Heart left ventricle (tissue), 16 donors: ENCODE measurements around the gene CAMTA1. TPM values are rescaled to one million over a fixed set of nuclear protein-coding genes. Genes with fewer than 3 reads are reported as not detected.

Experiments used
- ATAC-seq, 4 donors: fragments of 200-7000 bp; cut with Tn5 transposase; one replicate each; pipeline ENCODE4 v1.9.1; 2020 to 2022; ENCODE audit warnings: moderate library complexity in 4 of 4, mild to moderate bottlenecking in 3 of 4, moderate number of reproducible peaks in 1 of 4
- DNase-seq, 5 donors: peaks; one replicate each; pipeline ENCODE4 v3.0.0-alpha.2; 2020
- H3K27ac ChIP-seq, 12 donors: fragments of 200-600 bp; sonication (generic) in 4 of 12; one replicate each; pipeline versions ENCODE4 v1.5.0 to v1.8.0; 2016 to 2022; ENCODE audit warnings: mild to moderate bottlenecking in 2 of 12
- H3K27me3 ChIP-seq, 9 donors: fragments of 200-600 bp; sonication (generic) in 2 of 9; one replicate each; pipeline versions ENCODE4 v1.5.1 to v1.8.0; 2016 to 2022; ENCODE audit warnings: mild to moderate bottlenecking in 3 of 9
- H3K36me3 ChIP-seq, 9 donors: fragments of 200-600 bp; sonication (generic) in 2 of 9; one replicate each; pipeline versions ENCODE4 v1.5.0 to v1.8.0; 2018 to 2022; ENCODE audit warnings: mild to moderate bottlenecking in 2 of 9
- H3K4me1 ChIP-seq, 12 donors: fragments of 200-600 bp; sonication (generic) in 4 of 12; one replicate each; pipeline versions ENCODE4 v1.5.0 to v1.8.0; 2016 to 2022; ENCODE audit warnings: mild to moderate bottlenecking in 3 of 12
- H3K4me3 ChIP-seq, 12 donors: fragments of 200-600 bp; sonication (generic) in 4 of 12; one replicate each; pipeline versions ENCODE4 v1.5.0 to v1.8.0; 2017 to 2022; ENCODE audit warnings: mild to moderate bottlenecking in 9 of 12, moderate library complexity in 4 of 12
- H3K9me3 ChIP-seq, 12 donors: fragments of 200-600 bp; sonication (generic) in 4 of 12; one replicate each; pipeline versions ENCODE4 v1.5.0 to v1.8.0; 2016 to 2022; ENCODE audit warnings: mild to moderate bottlenecking in 1 of 12
- CTCF ChIP-seq, 12 donors: fragments of 200-600 bp; sonication (generic) in 4 of 12; IDR thresholded peaks; one replicate each; pipeline versions ENCODE4 v1.5.0 to v1.8.0; 2018 to 2022; ENCODE audit warnings: antibody characterized with exemption in 12 of 12, mild to moderate bottlenecking in 5 of 12
- POLR2A ChIP-seq, 2 donors: fragments of 450-650 bp; IDR thresholded peaks; one replicate each; pipeline ENCODE4 v1.6.1; 2017; ENCODE audit warnings: antibody characterized with exemption in 2 of 2, mild to moderate bottlenecking in 2 of 2, moderate library complexity in 2 of 2
- WGBS, 4 donors: extraction: QIAGEN DNeasy Blood & Tissue Kit in 2 of 4; methylation state at CpG; one replicate each; pipeline versions ENCODE4 v1.1.5 to v1.1.7; 2013 to 2018; 5-methylcytosine and 5-hydroxymethylcytosine counted together
- intact Hi-C, 10 donors: fragments of 100-400 bp; cut with DNase I; formaldehyde crosslinking; loops; one replicate each; pipeline versions ENCODE4 v1.11.1 to v1.14.2; 2022
- polyA plus RNA-seq, 2 donors: library from polyadenylated mRNA; stranded (reverse); fragments of 200-250 nt; gene quantifications; one replicate each; pipeline ENCODE4 v1.2.3, GENCODE V29; 2013
- total RNA-seq, 9 donors: library from RNA; depleted of rRNA in 2 of 9; stranded (reverse); fragments of >200 nt in 2 of 9; fragmentation: NEBNext Ultra II Directional in 3 of 9; extraction: Animal tissue kit (Norgen Biotek cat#: 25700) in 3 of 9; gene quantifications; one replicate each; pipeline versions ENCODE4 v1.1.0 to v1.2.4, GENCODE V29; 2016 to 2023
- donor health status: ischemic (EF 13 %, LVEDD 7.1; RV severe dilation, severe dysfunction).
- donor health status: healthy with polysubstance abuse.
- donor health status: DM: no; HTN: yes; CAD: no.
- donor health status: DM: no; HTN: no; CAD: no.
- donor health status: ischemic (EF 25% LVEDD 6.9; RV normal size, moderate dysfunction).
- donor health status: ischemic (EF 25% LVEDD 5.7; RV mildly dilated, moderate dysfunction).
- donor health status: healthy.
- donor health status: DM: yes; HTN: yes; CAD: no.
- donor health status: ischemic (EF 35%, LVEDD 5.7; RV mildly dilated, moderate dysfunction).
- donor health status: nonischemic (EF 11% LVEDD 7.7; RV severe dilation, severe dysfunction).
- donor health status: DM: yes; HTN: yes; CAD: no.
- donor health status: PGD.
- donor health status: ischemic (EF 29% LVEDD 5.4; RV normal size, mild dysfunction).
- donor health status: nonischemic (EF 23%, LVEDD 6.1; RV moderate dilation, normal function).

CAMTA1 gene
- total and polyA plus RNA-seq, 11 donors, result 114 to 303 (median 137) TPM

DNA sequence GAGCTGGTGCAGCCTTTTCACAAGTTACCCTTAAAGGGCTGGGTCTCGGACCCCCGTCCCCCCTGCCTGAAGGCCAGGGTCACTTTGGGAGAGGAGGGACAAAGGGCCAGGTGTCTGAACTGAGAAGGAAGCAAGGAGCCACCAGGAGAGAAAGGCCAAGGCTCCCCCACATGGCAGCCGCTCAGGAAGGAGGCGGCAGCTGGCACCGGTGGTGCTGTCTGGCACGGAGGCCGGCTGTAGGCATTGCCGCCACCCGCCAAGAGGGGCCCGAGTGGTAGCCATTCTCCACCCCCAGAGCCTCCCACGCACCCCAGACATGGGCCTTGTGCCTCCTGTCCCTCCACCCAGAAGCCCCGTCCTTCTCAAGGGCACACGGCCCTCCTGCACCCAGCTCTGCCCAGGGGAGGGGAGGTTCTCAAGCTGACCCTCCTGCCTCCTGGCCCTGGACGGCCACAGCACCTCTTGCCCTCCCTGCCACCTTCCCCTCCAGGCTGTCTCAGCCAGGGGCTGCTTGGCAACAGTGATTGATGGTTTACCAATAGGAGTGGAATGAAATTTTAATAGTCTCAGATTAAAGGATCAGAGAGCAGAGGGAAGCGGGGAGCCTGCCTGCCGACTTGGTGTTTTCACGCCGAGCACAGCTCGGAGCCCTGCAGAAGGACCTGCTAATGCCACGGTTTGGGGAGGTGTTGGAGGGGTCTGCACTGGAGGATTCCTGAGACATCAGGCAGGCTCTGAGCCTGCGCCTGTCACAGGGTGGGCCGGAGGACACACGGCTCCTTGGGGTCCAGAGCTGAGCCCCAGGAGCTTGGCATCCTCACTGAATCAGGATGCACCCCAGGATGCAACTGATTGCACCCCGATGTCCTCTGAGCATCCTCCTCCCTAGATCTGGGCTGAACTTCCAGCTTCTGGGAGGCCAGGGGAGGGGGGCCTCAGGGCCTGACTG lies 773.9 kb downstream of the CAMTA1 start:
- 87 to 96% (median 90%) methylated on average over 14 to 24 of the region's 24 CpGs for WGBS, 4 donors
- peaks cover 0 to 24% (median 9%) of the 10 kb centered on the region in 12 donors for H3K4me1 ChIP-seq
- DNase-seq (peak in 3 of 5 donors; percentile 9 to 27 (median 19)), ATAC-seq (no peak)
- no peak overlapping the region for H3K27ac ChIP-seq
- no peak overlapping the region for H3K4me3 ChIP-seq
- TF ChIP-seq POLR2A (IDR thresholded peaks at IDR 0.05) (no peak), CTCF (IDR thresholded peaks at IDR 0.05) (no peak)
- H3K27me3 ChIP-seq, result no peaks in the 10 kb centered on the region
- H3K9me3 ChIP-seq, result peaks cover 0 to 3% (median 0%) of the 10 kb centered on the region in 12 donors
- H3K36me3 ChIP-seq, result no peaks in the 10 kb centered on the region
- intact Hi-C loops, result loop anchor here in 1 of 10 donors (10.0 kb wide), 1 partner anchor 86 kb away; no protein-coding TSS in a partner anchor

- H3K27me3 ChIP-seq, result no peaks in the 10 kb centered on the region
- no peaks in the 10 kb centered on the region for H3K9me3 ChIP-seq
- 83 to 97% (median 97%) methylated on average over 1 to 4 of the region's 4 CpGs for WGBS, 4 donors
- intact Hi-C loops, result loop anchor here in 2 of 10 donors (5.0 to 10.0 kb wide), 2 partner anchors 93 to 95 kb away; no protein-coding TSS in a partner anchor
- no peak for TF ChIP-seq CTCF (IDR thresholded peaks at IDR 0.05)
- TF ChIP-seq POLR2A (IDR thresholded peaks at IDR 0.05), result no peak
- no peak overlapping the region for H3K27ac ChIP-seq
- peak in 1 of 5 donors; percentile 6 for DNase-seq
- peaks cover 0 to 17% (median 8%) of the 10 kb centered on the region in 12 donors for H3K4me1 ChIP-seq
- no peak for ATAC-seq
- H3K36me3 ChIP-seq, result no peaks in the 10 kb centered on the region
- H3K4me3 ChIP-seq, result no peak overlapping the region
Observed at GRCh38 chr1:7560128-7560527, 774.9 kb downstream of the CAMTA1 start.

GRCh38 chr1:7560601-7561181 lies 775.4 kb downstream of the CAMTA1 start:
- DNase-seq, result peak in 3 of 5 donors; percentile 17 to 40 (median 19)
- Histone ChIP-seq H3K27me3 (no peaks in the 10 kb centered on the region), H3K36me3 (no peaks in the 10 kb centered on the region), H3K9me3 (no peaks in the 10 kb centered on the region), H3K4me1 (peaks cover 0 to 11% (median 7%) of the 10 kb centered on the region in 12 donors), H3K4me3 (no peak overlapping the region), H3K27ac (no peak overlapping the region)
- 95 to 98% (median 96%) methylated on average over 12 to 15 of the region's 15 CpGs for WGBS, 4 donors
- no peak for ATAC-seq
- TF ChIP-seq CTCF (IDR thresholded peaks at IDR 0.05) (no peak), POLR2A (IDR thresholded peaks at IDR 0.05) (no peak)
- intact Hi-C loops, result loop anchor here in 2 of 10 donors (5.0 to 10.0 kb wide), 2 partner anchors 93 to 96 kb away; no protein-coding TSS in a partner anchor
